GM21360 (cell line): Measurements from ENCODE around the gene OR51B5.
"Not testable (repeated sequence)": the region's sequence is repeated elsewhere in the genome, so short reads cannot be mapped to it uniquely, and the experiment has no call there.

Source experiments
- ATAC-seq: cut with Tn5 transposase; IDR thresholded peaks from one replicate; pipeline ENCODE4 v1.9.1; 2021; ENCODE audit warnings: mild to moderate bottlenecking, moderate library complexity; ENCODE audit not compliant: unreplicated experiment

Gene OR51B5, protein sequence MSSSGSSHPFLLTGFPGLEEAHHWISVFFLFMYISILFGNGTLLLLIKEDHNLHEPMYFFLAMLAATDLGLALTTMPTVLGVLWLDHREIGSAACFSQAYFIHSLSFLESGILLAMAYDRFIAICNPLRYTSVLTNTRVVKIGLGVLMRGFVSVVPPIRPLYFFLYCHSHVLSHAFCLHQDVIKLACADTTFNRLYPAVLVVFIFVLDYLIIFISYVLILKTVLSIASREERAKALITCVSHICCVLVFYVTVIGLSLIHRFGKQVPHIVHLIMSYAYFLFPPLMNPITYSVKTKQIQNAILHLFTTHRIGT

DNA sequence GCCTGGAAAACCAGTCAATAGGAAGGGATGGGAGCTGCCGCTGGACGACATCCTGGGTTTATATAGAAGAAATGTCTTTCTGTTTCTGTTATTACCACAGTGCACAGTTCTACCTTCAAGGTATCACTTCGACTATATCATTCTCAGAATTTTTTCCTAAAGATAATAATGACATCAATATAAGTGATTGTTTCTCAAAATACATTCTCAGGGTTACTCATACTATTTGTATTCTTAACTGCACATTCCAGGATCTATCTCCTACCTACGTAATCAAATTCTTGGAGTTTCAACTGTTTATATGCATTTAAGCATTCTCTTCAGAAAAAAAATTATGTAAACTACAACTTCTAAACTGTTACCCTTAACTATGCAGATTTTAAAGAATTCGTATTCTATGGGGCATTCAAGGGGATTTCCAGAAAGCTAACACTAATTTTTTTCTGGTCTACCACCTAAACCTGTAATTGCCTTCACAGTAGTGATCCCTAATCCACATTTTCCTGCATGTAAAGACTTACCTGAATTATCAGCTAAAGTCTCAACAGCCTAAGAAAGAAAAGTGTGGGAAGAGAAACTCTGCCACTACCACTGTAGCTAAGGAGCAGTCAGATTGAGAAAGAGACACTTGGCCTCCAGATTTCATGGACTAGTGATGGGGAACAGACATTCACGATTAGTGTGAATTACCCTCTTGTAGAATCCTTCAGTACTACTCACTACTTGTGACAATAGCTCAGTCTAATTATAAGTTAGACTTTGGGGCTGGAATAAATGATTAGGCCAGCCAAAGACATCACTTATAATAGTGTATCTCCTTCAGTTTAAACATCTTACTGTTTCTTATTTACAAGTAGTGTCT is at the start of gene OR51B5:
Gene OR51B5 (minus strand): TSS at position 51 of the 862 bp plus-strand sequence. CDS start 0 bp downstream, at position 51.
- ATAC-seq = no peak

DNA sequence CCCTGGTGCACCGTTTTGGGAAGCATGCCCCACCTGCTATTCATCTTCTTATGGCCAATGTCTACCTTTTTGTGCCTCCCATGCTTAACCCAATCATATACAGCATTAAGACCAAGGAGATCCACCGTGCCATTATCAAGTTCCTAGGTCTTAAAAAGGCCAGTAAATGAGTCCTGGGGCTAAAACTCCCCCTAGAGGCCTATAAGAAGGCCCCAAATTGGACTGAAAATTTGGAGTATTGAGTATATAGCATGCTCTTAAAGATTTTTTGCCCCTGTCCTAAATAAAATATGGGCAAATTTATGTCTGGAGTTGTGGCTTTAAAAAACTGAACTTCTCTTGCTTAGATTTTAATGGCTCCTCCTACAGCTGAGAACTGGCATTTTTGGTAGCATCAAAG is 46.9 kb upstream of the OR51B5 start:
- ATAC-seq = no peak

DNA sequence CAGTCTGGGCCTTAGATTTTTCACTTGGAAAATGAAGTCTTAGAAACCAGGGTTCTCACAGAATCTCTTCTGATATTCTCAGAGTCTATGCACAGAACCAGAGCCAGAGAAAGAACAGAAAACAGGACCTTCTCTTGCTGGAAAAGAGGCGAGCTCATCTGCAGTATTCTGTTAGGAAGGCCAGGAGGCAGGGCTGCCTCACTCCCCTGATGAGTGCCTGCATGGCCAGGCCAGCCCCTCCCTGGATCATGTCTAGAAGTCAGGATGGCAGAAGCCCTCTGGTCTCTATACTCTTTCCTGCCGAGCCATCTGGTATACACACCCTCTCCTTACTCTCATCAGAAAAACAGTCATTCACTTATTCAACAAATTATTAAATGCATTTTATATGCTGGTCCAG is 41.0 kb upstream of the OR51B5 start:
- no peak for ATAC-seq

DNA sequence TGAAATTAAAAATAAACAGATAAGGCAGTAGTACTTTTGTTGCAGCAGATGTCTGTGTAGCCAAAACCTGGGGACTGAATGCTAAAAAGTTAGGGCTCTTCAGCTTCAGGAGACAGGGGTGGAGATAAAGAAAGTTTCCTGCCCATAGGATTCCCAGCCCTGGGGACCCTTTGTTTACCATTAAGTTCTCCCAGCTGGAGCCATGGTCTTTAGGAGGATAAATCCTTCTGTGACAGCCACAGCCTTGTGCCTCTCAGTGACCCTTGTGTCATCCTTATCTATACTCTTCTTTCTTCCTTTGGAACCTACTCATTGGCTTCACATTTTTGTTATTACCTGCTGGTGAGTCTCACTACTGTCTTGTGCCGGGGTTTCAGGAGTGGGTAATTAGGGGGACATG is 40.3 kb upstream of the OR51B5 start, which contains the start of gene OR51M1:
Gene OR51M1 (plus strand): TSS at position 237 of the 400 bp plus-strand sequence. CDS start 5,587 bp downstream, outside the sequence.
- no peak for ATAC-seq

DNA sequence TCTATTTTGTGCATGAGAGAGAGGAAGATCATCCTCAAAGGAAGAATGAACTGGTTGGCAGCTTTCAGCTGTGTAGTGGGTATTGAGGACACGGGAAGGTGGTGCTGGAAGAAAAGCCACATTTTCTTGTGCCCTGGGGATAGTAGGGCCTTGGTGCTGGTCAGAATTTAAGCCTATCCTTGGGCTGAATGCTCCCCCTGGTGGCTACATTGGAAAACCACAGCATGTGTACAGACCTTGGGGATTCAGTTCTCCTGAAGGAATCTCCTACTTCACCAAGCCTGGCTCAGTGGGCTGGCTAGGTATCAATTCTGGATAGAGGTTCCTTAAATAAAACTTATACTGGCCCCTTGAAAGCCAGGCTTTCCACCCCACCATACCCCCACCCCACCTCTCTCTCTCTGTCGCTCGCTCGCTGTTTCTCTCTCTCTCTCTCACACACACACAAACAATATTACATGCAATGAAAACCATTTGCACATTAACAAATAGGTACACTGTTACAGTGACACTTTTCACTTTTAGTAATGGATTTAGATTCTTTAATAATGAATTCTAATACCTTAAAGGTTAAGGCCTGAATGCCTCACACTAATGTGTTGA is 37.5 kb upstream of the OR51B5 start:
- peak; percentile 93 for ATAC-seq

DNA sequence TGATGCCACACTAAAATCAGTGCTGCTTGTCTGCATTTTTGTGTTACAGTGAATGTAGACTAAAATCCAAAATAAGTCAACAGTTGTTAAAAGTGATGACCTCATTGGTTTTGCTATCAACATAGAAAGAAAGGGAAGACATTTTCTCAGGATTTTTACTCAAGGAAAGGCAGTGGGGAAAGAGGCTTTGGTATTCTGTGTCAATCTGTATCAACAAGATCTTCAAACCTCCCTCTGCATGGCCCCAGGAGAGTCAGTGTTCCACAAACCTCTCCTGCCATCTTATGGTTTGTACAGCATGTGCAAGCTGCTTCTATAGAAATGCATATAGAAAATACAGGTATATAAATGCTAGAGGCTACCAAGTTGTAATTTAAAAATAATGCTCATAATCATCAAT is 26.5 kb upstream of the OR51B5 start:
- no peak for ATAC-seq

DNA sequence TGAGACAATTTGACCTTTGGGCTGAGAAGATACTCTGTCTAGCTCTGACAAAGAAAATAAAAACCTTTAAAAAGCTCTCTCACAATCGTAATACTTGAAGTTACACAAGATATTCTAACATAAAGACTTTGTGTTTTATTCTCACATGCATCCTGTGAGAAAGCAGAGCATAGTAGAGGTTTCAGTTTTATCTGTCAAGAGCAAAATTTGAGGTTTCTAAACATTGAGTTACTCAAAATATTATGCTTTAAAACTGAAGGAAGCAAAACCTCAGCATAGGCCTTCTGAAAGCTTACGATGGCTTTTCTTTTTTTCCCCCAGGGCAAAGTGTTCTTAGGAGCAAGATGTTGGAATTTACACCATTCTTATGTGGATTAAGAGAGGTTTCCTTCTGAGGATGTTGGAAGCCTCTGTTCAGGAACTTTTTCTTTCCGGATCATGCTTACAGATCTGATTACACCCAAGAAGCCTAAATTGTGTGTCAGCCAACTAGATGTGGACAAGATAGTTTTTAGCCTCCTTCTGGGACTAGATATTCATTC is 25.2 kb upstream of the OR51B5 start:
- no peak for ATAC-seq

DNA sequence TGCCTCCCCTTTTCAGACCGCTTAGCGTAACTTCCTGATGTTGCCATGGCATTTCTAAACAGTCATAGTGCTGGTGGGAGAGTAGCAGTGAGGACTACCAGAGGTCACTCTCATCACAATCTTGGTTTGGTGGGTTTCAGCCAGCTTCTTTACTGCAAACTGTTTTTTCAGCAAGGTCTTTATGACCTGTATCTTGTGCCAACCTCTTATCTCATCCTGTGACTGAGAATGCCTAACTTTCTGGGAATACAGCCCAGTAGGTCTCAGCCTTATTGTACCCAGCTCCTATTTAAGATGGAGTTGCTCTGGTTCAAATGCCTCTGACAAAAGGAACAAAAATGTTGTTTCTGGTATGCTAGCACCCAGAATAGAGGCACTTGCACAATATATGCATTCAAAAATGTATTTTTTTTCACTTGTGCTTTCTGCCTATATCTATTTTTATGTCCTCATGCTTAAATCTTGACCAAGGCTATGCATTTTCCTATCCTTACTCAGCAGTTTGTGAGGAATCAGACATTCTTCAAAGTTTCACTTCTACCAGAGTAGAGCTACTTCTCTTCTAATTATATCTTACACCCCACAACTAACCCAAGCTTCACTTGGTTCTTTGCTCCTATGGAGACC is 24.2 kb upstream of the OR51B5 start:
- ATAC-seq = no peak

DNA sequence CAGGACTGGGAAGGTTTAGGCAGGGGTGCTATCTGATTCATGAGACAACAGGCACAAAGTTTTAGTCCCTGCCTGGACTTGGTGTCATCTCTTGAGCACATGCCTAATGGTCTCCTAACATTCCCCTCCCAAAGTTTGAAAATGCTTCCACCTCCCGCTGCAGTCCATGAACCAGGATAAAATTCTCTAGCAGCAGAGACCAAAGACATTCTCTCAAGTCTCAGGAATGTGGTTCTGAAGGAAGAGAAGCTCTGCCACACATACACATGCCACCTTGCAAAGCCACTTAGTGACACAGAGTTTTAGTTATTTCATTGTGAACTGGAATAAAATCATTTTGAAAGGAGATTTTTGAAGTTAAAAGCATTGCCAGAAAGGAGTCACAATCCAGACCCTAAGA is 23.5 kb upstream of the OR51B5 start:
- no peak for ATAC-seq

DNA sequence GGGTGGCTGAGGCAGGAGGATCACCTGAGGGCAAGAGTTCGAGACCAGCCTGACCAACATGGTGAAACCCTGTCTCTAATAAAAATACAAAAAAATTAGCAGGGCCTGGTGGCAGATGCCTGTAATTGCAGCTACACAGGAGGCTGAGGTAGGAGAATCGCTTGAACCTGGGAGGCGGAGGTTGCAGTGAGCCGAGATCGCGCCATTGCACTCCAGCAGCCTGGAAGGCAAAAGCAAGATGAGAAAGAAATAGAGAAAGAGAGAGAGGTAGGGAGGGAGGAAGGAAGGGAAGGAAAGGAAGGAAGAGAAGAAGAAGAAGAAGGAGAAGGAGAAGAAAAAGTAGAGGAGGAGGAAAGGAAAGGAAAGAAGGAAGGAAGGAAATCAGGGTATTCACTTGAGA is 23.0 kb upstream of the OR51B5 start:
- not testable (repeated sequence) for ATAC-seq

DNA sequence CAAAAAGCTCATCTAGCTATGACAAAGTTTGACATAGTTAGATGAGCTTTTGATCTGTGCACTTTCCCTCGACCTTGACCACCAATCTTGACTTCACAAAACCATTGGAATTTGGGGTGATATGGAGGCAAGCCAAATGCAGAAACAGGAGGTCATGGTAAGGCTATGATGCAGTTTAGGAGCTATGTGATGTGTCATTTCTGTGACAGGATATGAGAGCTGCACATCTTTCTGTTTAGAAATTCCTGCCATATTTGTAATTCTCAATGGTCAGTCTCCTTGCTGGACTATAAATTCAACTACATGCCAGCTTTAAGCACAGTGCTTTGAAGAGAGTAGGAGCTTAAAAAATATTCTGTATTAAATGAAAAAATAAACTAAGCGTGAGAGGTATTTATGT is 20.9 kb upstream of the OR51B5 start:
- ATAC-seq = no peak

DNA sequence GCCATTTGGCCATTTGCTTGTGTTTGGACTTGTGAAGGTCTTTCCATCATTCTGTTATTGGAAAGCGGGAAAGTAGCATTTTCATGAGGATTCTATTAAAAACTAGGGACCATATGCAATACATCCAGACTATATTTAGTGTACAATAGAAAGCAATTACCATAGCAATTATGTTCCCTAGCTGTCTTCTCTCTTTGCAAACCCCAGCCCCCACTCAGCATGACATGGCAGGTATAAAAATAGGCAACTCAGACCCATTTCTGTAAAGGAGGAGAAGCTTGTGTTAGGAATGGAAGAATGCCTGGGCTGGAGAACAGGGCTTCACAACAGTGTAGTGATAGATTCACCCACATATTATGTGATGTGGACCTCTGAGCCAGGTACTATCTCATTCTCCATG is 20.4 kb upstream of the OR51B5 start:
- no peak for ATAC-seq

DNA sequence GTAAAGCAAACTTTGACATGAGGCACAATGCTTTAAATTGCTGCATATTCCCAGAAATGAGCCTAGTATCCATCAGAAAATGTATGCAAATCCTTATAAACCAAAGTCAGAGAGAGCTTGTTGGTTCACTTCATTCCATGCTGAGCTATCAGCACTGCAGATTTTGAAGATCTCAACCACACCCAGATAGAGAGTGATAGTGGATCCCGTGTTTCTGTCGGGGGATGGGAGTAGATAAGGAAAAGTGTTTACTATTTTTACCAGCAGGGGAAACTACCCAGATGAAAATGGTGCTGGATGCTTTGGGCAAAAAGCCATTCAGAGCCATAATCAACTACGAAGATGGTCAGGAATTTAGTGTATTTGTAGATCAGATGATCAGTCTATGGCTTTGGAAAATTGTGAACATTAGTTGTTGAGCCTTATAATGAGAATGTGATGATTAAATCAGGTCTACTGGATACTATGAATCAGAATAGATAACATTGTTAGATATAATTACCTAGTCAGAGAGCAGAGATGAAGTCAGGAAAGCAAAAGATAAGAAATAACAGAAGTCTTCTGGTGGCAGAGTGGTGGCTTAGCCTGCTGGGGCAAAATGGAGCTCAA is 18.8 kb upstream of the OR51B5 start:
- ATAC-seq = no peak

DNA sequence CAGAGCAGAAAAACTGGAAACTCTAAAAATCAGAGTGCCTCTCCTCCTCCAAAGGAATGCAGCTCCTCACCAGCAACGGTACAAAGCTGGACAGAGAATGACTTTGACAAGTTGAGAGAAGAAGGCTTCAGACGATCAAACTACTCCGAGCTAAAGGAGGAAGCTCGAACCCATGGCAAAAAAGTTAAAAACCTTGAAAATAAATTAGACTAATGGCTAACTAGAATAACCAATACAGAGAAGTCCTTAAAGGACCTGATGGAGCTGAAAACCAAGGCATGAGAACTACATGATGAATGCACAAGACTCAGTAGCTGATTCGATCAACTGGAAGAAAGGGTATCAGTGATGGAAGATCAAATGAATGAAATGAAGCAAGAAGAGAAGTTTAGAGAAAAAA is 12.7 kb upstream of the OR51B5 start:
- ATAC-seq = not testable (repeated sequence)

DNA sequence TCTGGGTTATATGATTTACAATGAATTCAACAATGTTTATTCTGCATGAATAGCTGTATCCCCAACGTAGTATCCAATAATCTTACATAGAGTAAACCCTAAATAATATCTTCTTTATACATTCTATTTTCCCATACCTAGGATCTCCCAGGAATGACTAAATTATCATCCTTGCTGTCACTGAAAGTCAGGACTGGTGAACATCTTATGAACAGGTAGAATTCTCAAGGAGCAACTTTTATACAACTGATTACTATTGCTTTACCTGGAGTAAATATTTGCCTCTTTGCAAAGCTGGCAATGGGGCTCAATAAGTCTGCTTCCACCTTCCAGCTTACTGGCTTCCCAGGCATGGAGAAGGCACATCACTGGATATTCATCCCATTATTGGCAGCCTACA is 7.9 kb upstream of the OR51B5 start, which contains the start of gene OR51B6:
Gene OR51B6 (plus strand): TSS at position 301 of the 400 bp plus-strand sequence. CDS start 0 bp downstream, at position 301.
- no peak for ATAC-seq

DNA sequence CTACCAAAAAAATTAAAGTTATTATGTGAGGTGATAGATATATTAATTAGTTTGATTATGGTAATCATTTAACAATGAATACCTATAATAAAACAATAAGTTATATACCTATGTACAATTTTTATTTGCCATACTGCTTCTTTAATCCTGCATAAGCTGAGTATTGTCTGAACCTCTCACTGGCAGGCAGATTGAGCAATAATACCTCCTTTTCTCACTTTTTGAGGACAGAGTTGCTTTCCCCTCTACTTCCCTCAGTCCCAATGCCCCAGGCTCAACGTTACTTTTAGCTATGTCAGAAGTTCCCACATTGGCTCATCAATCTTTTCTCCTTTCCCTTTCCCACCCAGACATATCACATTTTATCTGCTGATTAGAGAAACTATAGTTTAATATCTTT is 6.2 kb upstream of the OR51B5 start:
- ATAC-seq = no peak

DNA sequence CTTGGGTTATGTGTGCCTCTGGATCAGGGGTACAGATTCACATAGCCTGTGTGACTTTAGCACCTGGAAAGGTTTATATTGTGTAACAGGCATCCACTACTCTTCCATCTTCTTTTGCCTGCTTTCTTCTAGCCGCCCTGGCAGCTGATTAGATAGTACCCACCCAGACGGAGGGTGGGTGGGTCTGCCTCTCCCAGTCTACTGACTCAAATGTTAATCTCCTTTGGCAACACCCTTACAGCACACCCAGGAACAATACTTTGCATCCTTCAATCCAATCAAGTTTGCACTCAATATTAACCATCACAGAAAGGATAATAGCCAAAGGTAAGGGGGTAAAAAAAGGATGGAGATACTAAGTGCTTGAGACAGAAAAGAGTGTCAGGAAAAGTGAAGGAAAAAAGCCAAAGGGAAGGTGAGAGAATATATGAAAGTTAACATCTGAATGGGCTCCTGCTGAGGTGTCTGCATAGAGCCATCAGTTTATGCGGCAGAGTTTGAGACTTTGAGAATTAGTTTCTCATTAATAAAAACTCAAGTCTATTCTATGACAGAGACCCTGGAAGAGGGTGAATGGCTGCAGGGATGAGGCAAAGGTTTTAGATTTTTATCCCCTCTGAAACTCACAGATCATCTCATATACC is 5.3 kb upstream of the OR51B5 start:
- ATAC-seq = no peak

DNA sequence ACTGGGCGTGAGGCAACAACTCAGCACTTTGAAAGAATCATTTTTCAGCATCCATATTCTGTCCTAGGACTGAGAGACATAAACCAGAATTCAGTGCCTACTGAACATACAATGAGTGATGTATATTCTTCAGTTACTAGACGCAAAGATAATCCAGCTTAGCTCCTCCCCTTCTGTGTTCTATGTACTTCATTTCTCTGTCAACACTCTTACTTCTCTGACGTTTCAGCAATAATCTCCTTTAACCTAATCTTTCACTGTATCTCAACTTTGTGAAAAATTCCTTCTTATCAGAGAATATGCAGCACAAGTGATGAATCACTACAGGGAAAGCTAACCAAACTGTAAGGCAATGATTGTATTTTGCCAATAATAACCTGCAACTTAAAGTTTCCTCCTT is 2.5 kb upstream of the OR51B5 start:
- no peak for ATAC-seq

DNA sequence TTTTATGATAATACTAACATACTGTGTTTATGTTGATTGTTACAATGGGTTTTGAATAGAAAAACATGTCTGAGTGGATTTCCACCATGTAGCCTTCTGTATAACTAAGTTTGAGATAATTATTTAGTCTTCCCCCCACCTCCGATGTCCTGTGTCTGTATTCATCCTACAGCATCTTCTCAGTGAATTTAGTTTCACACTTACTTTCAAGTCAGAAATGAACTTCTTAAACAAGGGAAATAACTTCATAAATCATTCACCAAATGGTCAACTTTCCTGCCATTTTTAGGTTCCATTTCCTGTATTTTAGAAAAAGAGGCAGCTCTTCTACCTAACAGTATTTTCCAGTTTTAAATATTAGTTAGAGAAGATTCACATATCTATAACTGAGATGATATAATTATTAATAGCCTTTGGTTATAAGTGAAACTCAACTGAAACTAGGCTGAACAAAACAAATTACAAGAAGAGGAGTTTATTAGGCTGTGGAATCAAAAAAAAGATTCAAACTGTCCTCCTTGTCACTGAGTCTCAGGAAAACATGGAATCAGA is 3.5 kb downstream of the OR51B5 start:
- ATAC-seq = no peak

DNA sequence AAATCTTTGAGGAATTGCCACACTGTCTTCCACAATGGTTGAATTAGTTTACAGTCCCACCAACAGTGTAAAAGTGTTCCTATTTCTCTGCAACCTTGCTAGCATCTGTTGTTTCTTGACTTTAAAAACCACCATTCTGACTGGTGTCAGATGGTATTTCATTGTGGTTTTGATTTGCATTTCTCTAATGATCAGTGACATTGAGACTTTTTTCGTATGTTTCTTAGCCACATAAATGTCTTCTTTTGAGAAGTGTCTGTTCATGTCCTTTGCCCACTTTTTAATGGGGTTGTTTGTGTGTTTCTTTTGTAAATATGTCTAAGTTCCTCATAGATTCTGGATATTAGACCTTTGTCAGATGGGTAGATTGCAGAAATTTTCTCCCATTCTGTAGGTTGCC is 6.1 kb downstream of the OR51B5 start:
- not testable (repeated sequence) for ATAC-seq
